OCI-LY3 (cell line): ENCODE results near the gene SIVA1.

Experiments used
- EZH2phosphoT487 ChIP-seq: fragments of 200-600 bp; shearing (Covaris generic); IDR thresholded peaks from 2 replicates; pipeline ENCODE4 v1.6.1; 2018; ENCODE audit warnings: antibody characterized with exemption, mixed run types, low read depth
- TF ChIP-seq, protein P1 (sequence below): fragments of 200-600, 300-600 bp; sonication (generic); IDR thresholded peaks from 2 replicates; pipeline ENCODE4 v1.5.1; 2014; ENCODE audit warnings: antibody characterized with exemption, low read length, low read depth

DNA sequence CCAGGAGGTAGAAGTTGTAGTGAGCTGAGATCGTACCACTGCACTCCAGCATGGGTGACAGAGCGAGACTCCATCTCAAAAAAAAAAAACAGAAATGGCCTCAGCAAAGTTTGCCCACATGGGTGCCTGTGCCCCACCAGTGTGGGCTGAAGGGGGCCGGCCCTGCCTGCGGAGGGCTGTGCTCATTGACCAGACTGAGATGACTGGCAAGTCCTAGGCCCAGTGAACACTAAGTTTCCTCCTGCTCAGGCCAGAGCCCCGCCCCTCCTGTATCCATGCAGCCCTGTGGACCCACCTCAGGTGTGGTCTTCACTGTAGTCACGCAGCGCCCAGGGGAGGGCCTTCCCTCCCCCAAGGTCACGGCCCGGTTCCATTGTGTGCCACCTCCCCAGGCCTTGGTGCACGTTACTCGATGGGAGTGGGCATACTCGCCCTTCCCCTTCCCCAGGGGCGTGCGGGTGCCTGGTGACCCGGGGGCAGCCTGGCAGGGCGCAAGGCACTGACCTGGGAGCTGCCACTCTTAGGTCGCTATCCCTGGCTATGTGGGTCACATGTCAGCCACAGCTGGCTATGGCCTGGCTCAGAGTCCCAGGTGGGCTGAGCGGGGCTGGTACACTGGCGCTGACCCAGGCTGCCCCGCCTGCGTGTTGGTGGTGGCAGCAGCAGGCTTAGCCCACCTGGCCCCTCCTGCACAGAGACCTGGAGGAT lies 47.5 kb upstream of the SIVA1 start:
- TF ChIP-seq, protein P1, sequence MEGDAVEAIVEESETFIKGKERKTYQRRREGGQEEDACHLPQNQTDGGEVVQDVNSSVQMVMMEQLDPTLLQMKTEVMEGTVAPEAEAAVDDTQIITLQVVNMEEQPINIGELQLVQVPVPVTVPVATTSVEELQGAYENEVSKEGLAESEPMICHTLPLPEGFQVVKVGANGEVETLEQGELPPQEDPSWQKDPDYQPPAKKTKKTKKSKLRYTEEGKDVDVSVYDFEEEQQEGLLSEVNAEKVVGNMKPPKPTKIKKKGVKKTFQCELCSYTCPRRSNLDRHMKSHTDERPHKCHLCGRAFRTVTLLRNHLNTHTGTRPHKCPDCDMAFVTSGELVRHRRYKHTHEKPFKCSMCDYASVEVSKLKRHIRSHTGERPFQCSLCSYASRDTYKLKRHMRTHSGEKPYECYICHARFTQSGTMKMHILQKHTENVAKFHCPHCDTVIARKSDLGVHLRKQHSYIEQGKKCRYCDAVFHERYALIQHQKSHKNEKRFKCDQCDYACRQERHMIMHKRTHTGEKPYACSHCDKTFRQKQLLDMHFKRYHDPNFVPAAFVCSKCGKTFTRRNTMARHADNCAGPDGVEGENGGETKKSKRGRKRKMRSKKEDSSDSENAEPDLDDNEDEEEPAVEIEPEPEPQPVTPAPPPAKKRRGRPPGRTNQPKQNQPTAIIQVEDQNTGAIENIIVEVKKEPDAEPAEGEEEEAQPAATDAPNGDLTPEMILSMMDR = no peak
- no peak for TF ChIP-seq EZH2phosphoT487
